HG02798 (cell line): ENCODE measurements around the gene JMY.
"Not testable (repeated sequence)": the region's sequence is repeated elsewhere in the genome, so short reads cannot be mapped to it uniquely, and the experiment has no call there.

Experiments used
- ATAC-seq: cut with Tn5 transposase; IDR thresholded peaks from one replicate; pipeline ENCODE4 v1.9.1; 2021; ENCODE audit warnings: mild to moderate bottlenecking; ENCODE audit not compliant: unreplicated experiment, poor library complexity

The JMY gene

GRCh38 chr5:79236362-79236969, 535 bp downstream of the JMY start:
- peak; percentile 21 for ATAC-seq

- peak; percentile 16 for ATAC-seq
These were observed 1.2 kb downstream of the JMY start for GRCh38 chr5:79236970-79237739.

- no peak for ATAC-seq
These were observed 2.0 kb downstream of the JMY start for GRCh38 chr5:79237740-79238560.

- no peak for ATAC-seq
These were observed 4.6 kb downstream of the JMY start for GRCh38 chr5:79240561-79240960.

- no peak for ATAC-seq
These were observed 5.6 kb downstream of the JMY start for GRCh38 chr5:79241535-79241979.

GRCh38 chr5:79242242-79243039, 6.5 kb downstream of the JMY start:
- no peak for ATAC-seq

GRCh38 chr5:79243224-79243623, 7.3 kb downstream of the JMY start:
- no peak for ATAC-seq

- ATAC-seq: not testable (repeated sequence)
These were observed 18.1 kb downstream of the JMY start for GRCh38 chr5:79254067-79254466.

GRCh38 chr5:79255786-79256557, 20.0 kb downstream of the JMY start:
- ATAC-seq: peak; percentile 84

- no peak for ATAC-seq
These were observed 20.6 kb downstream of the JMY start for GRCh38 chr5:79256563-79256962.

- no peak for ATAC-seq
These were observed 21.4 kb downstream of the JMY start for GRCh38 chr5:79257314-79257713.

GRCh38 chr5:79258801-79259200, 22.9 kb downstream of the JMY start:
- no peak for ATAC-seq

- ATAC-seq: no peak
These were observed 23.5 kb downstream of the JMY start for GRCh38 chr5:79259383-79259782.

- ATAC-seq: no peak
These were observed 23.9 kb downstream of the JMY start for GRCh38 chr5:79259810-79260209.

GRCh38 chr5:79261897-79262296, 26.0 kb downstream of the JMY start:
- no peak for ATAC-seq

GRCh38 chr5:79263290-79263689, 27.4 kb downstream of the JMY start:
- ATAC-seq: no peak

- ATAC-seq: no peak
These were observed 31.2 kb downstream of the JMY start for GRCh38 chr5:79267180-79267579.

- ATAC-seq: no peak
These were observed 33.8 kb downstream of the JMY start for GRCh38 chr5:79269733-79270166.

- ATAC-seq: no peak
These were observed 37.4 kb downstream of the JMY start for GRCh38 chr5:79273341-79273740.
